Measurements from ENCODE around the gene GSAP. TPM values are rescaled to one million over a fixed set of nuclear protein-coding genes. Genes with fewer than 3 reads are reported as not detected.

GSAP gene
- total RNA-seq, 1 experiment from 2014 or later = not detected

DNA sequence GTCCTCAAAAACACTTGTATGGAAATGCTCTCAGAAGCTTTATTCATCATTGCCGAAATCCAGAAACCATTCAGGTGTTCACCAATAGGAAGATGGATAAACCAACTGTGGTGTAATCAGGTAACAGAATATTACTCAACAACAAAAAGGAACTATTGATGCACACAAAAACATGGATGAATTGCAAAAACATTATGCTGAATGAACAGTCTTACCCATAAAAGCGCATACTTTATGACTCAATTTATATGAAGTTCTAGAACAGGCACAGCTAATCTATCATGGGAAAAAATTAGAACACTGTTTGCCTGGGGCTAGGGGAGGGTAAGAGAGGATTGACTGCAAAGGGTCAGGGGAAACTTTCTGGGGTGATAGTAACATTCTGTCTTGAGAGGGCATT lies 26.9 kb upstream of the GSAP start:
- DNase-seq (ENCODE audit: low spot score) = no peak
- in situ Hi-C loops (cut with HindIII; ENCODE audit: low sequenced_read_pairs) = no loop called here

DNA sequence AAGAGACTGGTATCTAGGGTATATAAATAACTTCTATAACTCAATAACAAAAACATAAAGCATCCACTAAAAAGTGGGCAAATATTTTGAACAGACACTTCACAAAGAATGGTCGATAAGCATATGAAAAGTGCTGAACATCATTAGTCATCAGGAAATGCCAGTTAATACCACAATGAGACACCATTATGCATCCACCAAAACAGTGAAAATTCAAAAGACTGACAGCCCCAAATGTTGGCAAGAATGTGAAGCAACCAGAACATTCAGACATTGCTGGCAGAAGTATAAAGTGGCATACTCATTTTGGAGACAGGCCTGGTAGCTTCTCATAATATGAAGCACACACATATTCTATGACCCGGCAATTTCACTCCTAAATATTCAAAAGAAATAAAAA lies 26.5 kb upstream of the GSAP start:
- in situ Hi-C loops (cut with HindIII; ENCODE audit: low sequenced_read_pairs) = no loop called here

DNA sequence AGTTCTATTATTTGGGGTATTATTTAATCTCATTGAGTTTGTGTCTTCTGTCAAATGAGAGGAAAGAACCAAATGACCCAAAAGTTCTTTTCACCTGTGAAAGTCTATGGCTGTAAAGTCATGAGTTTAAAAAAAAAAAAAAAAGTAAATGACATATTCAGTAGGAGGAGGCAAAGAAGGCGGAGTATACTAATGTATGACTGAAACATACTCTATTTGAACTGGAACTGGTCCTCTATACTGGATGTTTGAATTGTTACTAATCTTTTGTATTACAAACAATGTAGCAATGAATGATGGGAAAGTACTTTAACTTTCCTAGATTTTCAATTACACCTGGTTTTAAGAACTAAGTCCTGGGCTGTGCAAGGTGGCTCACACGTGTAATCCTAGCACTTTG lies 24.9 kb upstream of the GSAP start:
- in situ Hi-C loops (cut with HindIII; ENCODE audit: low sequenced_read_pairs) = no loop called here
- no peak for DNase-seq (ENCODE audit: low spot score)

More for the DNA sequence above, 26.5 kb upstream of the GSAP start:
- DNase-seq (ENCODE audit: low spot score) = no peak

DNA sequence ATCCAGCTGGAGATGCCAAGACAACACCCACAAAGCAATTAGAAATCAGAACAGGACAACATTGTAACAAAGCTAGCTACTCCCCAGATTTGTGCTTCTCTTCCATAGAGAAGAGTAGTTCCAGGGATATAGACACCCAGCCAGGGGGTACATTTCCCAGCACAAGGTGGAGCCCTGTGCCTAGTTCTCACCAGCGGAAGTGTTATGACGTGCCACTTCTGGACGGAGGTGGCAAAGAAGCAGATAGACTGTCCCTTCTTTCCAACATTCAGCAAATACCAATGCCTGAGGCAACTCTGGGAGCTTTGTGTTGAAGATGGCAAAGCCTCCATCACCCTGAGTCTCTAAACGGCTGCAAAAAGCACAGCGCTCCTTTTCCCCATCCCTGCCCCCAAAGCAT lies 23.4 kb upstream of the GSAP start:
- DNase-seq (ENCODE audit: low spot score) = peak; percentile 12
- in situ Hi-C loops (cut with HindIII; ENCODE audit: low sequenced_read_pairs) = no loop called here

DNA sequence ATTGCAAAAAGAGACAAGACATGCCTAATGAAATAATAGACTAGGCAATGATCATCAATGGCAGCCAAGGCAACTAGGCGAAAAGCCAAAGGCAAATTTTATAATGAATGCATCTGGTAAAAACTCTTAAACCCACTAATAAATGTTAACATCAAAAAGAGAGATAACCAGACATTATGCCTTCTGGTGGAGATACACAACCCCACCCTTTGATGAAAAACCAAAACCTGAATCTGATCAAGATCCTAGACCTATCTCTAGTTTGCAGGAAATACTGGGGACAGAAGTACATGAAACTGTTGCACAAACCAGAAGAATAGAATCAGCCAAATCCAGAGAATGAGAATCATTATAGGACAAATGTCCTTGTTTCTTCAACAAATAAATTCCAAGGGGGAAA lies 22.0 kb upstream of the GSAP start:
- no peak for DNase-seq (ENCODE audit: low spot score)
- in situ Hi-C loops (cut with HindIII; ENCODE audit: low sequenced_read_pairs) = no loop called here

DNA sequence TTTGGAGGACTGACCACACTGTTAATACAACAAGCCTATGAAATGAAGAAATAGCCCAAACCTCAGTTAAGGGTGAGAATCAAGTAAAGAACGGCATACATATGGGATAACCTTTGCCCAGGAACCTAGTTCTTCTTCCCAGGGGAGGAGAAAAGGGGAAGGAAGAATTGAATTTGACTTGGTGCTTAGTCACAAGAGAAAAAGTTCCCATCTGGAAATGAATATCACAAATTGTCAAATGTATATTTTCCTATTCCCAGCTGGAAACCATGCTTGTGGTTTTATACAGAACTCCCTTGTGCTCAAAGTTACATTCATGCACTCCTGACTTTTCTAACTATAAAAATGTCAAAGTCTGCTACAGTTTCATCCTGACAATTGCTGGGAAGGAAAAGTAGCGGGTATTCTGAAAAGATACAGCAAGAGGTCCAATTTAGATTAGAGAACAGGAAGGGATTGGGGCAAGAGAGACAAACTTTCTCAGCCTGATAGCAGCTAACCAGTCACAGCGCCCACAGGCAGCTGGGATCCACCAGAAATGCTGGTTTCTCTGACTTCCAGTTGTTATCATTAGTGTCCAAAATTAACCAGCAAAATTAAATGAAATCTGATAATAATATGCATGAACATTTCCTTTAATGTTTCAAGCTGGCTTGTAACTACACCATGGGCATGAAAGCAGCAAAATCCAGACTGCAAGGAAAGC lies 18.6 kb upstream of the GSAP start:
- in situ Hi-C loops (cut with HindIII; ENCODE audit: low sequenced_read_pairs) = no loop called here
- no peak for DNase-seq (ENCODE audit: low spot score)

DNA sequence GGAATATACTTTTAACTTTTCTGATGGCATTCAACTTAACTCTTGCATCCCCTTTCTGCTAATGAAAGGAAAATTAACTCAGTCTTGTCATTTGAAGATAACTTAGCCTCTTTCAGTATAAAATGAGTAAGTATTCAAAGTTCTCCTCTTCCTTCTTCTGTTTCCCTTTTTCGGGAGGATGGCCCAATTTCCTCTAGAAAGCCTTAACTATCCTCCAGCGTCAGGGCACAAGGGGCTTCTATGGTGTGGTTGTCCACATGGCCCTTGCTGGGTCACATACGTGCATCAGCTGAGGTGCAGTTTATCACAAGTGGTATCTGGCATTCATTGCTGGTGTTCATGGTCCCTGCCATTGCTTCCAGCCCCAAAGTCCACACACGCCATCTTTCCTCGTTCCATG lies 17.8 kb upstream of the GSAP start:
- in situ Hi-C loops (cut with HindIII; ENCODE audit: low sequenced_read_pairs) = no loop called here
- no peak for DNase-seq (ENCODE audit: low spot score)

DNA sequence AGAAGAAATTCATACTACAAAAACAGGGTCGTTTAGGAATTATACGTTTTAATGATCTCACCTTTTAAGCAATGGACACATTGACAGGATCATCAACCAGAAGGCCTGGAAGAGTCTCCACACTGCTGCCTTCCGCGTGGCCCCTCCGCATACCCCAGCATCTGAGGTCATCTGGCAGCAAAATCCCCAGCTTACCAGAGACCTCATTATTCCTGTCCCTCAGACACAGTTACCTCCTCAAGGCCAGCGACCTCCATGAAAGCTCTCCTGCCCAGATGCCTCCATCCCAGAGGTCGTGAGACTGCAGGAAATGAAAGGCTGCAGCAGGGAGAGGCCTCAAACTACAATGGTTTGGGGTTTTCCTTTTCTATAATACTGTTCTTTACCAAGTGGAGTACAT lies 14.8 kb upstream of the GSAP start:
- no peak for DNase-seq (ENCODE audit: low spot score)
- in situ Hi-C loops (cut with HindIII; ENCODE audit: low sequenced_read_pairs) = no loop called here

DNA sequence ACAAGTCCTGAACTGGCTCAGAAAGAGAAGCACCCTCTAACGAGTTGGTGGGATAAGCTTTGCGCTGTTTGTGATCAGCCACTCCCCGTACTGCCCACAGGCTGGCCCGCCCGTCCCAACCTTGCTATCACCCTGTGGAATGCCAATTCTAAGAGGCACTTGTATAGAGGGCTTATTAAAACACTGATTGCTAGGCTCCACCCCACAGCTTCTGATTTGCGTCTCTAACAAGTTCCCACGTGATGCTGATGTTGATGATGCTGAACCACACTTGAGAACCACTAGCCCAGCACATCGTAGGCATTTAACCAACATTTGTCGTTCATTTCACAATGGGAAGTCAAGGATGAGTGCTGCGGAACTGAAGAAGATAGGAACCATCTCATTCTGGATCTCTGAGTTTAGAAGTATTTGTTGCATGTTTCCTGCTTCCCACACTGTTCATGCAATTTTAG lies 12.7 kb upstream of the GSAP start:
- in situ Hi-C loops (cut with HindIII; ENCODE audit: low sequenced_read_pairs) = no loop called here
- no peak for DNase-seq (ENCODE audit: low spot score)

DNA sequence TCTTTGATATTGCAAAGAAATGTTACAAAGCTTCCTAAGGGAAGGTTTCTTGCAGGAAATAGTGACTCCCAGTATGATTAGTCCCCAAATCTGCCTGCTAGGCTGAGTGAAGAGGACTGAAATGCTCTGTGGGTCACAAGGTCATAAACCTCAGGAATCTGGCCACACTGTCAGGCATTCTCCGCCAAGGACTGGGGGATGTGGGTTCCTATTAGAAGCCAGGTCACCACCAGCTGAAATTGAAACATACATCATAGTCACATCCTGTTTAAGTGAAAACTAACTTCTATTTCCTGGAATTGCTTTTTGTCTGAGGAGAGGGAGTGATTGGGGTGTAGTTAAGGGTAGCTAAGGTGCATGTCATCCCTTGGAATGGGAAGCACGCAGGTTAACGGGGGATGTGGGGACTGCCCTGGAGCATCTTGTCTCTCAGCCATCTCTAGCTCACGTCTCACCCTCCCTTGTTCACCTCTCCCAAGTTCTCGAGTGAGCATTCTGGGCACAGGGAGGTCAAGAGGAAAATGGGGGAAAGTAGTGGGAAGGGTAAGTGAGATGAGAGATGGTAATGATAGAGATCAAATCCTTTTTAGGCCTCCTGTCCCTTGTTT lies 12.0 kb upstream of the GSAP start:
- DNase-seq (ENCODE audit: low spot score) = no peak
- in situ Hi-C loops (cut with HindIII; ENCODE audit: low sequenced_read_pairs) = no loop called here

DNA sequence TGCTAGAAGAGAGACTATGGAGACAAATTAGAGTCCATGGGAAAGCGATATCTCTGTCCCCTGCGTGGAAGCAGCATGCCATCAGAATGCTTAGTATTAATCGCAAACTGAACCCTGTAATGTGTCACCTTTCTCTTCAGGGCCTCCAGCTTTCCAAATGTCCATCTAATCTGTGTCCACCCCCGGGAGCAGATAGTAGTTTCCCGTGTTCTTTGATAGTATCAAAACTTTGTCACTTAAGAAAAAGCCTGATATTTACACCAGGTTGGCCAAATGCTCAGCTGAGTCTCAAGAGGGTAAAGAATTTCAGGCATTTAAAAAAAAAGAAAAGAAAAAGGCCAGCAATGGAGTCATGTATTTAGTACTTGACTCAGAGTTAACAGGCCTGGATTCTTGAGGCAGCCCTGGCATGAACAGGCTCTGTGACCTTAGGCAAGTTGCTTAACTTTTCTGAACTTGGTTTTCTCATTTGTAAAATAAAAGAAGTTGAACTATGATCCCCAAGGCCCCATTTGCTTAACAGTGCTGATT lies 10.4 kb upstream of the GSAP start:
- no peak for DNase-seq (ENCODE audit: low spot score)
- in situ Hi-C loops (cut with HindIII; ENCODE audit: low sequenced_read_pairs) = no loop called here

DNA sequence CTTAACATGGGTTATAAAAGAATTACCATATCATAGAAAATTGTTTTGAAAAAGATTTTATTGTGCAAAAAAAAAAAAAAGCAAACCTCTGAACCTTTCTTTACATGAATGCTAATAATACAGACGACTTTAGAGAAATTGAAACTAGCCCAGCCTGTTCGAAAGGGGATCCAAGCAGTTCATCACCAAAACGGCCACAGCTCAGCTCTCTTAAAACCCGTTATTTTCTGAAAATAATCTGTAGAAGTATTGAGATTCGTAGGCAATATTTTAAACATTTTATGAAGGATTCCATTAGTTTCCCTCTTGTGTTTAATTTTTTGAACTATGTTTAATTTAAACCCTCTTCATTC lies 9.9 kb upstream of the GSAP start:
- DNase-seq (ENCODE audit: low spot score) = no peak
- in situ Hi-C loops (cut with HindIII; ENCODE audit: low sequenced_read_pairs) = no loop called here

DNA sequence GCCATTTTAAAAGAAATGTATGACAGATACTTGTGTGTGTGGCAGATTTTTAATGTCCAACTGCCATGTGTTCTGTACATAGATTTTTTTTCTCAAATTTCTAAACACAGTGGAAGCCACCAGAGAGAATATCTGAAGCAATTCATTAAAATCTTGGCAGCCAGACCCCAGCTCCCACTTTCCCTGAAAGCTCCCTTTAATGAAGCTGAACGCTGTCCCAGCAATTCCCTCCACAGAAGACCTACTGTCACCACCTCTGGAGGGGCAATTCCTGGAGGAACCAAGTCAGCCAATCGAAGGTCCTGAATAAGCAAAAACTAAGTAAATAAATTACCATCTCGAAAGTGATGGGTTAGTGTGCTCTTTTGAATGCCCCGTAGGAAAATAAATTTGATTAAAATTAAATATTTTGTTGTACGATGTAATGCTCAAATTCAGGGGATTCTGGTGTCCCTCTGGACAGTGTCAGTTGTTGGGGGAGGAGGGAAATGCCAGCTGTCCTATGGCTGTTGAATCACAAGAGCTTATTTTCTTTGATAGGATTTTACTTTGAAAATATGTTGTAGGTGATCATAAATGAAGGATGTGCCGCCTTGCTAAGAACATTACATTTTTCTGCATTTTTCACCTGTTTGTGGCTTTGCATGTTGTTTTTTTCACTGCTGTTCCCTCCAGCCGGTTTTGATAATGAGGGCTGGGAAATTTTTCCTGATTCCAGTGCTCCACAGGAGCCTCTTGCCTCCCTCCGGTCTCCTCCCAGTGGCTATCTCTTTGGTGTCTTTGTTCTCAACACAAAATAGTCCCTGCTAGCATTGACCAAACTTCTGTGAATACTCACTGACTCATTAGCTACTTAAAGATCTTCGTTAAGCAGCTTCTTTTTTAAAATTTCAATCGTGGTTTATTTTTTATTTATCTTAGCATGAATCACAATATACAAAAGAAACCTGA lies 9.2 kb upstream of the GSAP start:
- in situ Hi-C loops (cut with HindIII; ENCODE audit: low sequenced_read_pairs) = no loop called here
- no peak for DNase-seq (ENCODE audit: low spot score)

DNA sequence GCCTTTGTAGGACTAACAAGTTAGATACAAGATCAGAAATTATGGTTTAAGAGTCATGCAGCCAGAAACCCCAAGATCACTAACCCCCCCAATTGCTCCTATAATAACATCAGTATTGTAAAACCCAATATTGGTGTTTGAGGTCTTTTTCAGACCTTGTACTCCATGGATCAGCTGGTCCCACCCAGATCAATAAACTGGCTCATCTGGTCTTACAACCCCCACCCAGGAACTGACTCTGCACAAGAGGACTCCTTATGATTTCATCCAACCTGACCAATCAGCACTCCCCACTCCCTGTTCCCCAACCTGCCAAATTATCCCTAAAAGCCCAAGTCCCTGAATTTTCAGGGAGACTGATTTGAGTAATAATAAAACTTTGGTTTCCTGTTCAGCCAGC lies 6.4 kb upstream of the GSAP start:
- no peak for DNase-seq (ENCODE audit: low spot score)
- in situ Hi-C loops (cut with HindIII; ENCODE audit: low sequenced_read_pairs) = no loop called here

DNA sequence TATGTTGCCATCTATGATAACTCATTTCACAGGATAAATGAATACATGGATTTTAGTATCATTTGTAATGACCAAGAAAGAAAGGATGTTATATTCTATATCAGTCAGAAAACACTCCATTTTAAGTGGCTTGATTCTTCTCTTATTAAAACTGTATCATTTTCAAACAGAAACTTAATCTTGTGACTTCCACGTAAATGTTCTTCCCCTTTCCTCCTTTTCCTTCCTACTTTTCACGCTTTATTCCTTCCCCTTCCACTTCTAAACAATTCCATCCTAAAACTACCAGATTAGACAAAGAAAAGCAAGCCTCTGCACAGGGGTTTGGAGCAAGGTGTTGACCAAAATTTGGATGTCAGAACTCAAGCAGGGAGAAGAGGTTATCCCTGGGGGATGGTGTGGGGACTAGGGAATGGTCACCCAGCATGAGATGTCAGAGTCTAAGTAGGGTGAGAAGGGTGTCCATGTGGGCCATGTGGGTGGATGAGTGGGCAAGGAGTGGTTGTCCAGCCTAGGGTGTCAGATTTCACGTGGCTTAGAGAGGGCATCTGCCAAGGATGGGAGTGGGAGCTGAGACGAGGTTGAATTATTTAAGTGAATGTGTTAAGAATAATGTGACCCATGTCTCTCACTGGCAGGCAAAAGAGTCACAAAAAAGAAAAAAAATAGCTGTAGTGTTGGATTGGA lies 5.0 kb upstream of the GSAP start:
- in situ Hi-C loops (cut with HindIII; ENCODE audit: low sequenced_read_pairs) = no loop called here
- no peak for DNase-seq (ENCODE audit: low spot score)

DNA sequence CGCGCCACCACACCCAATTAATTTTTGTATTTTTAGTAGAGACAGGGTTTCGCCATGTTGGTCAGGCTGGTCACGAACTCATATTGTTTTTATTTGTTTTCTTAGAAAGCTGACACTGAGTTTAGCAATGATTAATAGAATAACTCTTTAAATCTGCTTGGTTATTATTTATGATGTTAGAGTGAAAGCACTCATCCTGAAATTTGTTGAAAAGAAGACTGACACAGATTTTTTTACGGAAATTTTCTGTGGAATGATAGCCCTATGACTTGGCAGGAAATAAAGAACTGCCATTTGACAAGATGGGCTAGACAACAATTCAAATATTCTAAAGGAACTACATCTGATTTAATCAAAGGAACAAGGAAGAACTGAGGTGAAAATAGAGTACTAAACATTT lies 4.3 kb upstream of the GSAP start:
- in situ Hi-C loops (cut with HindIII; ENCODE audit: low sequenced_read_pairs) = no loop called here
- DNase-seq (ENCODE audit: low spot score) = no peak

DNA sequence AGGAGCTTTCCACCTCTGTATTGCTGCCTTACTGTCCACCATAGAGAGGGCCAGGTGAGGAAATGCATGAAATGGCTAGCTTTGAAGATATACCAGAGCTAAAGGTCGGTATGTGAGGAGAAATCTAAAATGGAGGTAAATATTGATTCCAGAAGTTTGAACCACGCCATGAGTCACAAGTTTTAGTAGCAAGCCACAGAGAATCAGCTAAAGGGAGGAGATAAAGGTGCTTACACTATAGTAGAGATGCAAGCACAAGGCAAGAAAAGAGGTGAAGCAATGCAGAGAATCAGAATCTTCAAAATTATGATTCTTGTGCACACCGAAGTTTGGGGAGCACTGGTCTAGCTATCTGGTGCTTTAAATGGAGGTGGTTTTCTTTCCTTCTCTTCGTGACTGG lies 3.0 kb upstream of the GSAP start:
- DNase-seq (ENCODE audit: low spot score) = no peak
- in situ Hi-C loops (cut with HindIII; ENCODE audit: low sequenced_read_pairs) = no loop called here

DNA sequence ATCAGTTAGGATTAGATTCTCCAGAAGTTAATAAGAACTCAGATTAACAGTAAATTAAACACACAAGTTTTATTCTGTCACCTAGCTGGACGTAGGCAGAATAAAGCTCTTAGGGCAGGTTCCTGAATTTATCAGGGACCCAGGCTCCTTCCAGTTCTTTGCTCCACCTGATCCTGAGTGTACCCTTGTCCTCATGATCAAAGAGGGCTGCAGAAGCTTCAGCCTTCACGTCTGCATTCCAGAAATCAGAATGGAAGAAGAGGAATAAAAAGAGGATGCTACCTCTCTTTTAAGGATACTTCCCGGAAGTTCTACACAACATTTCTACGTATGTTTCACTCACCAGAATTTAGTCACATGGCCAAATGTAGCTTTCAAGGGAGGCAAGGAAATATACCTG lies 1.7 kb upstream of the GSAP start:
- in situ Hi-C loops (cut with HindIII; ENCODE audit: low sequenced_read_pairs) = no loop called here
- no peak for DNase-seq (ENCODE audit: low spot score)

DNA sequence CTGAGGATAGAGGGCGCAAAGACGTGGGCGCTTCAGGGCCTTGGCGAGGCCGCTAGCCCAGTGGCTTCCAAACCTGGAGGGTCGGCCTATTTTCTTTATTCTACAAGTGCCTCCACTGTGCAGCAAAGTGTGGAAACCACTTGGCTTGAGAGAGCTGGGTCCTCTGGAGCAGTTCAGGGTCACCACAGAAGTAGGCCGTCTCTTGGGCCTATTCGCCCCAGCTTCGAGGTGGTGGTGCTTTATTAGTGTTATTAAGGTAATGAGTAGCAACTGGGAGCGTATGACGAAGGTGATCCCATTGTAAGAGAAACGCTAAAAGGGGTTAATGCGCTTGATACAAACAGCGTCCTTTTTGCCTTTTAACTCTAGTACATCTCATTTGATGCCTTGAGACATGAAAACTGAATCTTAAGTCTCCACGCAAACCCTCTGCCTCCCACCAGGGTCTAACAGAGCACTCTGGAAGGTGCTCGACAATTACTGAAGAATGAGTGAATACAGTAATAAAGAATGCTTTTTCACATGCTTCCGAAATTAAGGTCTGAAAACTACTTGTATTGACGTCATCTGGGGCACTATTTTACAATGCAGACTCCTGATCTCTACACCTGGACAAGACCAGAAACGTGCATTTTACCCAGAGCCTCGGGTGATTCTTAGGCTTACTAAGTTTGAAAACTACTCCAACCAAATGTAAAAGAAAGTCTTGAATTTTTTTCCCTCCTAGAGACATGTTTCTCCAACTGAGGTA lies 647 bp upstream of the GSAP start:
- no peak for DNase-seq (ENCODE audit: low spot score)
- in situ Hi-C loops (cut with HindIII; ENCODE audit: low sequenced_read_pairs) = no loop called here

All from G401 (cell line).